ENCODE measurements around the gene ANKRD63. TPM values are rescaled to one million over a fixed set of nuclear protein-coding genes. Genes with fewer than 3 reads are reported as not detected.

ANKRD63 gene
- total and polyA plus RNA-seq, 4 donors: not detected

- no peak for TF ChIP-seq REST (IDR thresholded peaks at IDR 0.05)
- TF ChIP-seq HNF4A (conservative IDR thresholded peaks at IDR 0.05): no peak
- TF ChIP-seq GABPA (IDR thresholded peaks at IDR 0.05 in 1 of 2, conservative IDR thresholded peaks at IDR 0.05 in 1 of 2): no peak
- no peak for TF ChIP-seq SP1 (IDR thresholded peaks at IDR 0.05)
- no peak for TF ChIP-seq TAF1 (conservative IDR thresholded peaks at IDR 0.05)
- no peak for TF ChIP-seq YY1 (IDR thresholded peaks at IDR 0.05)
- TF ChIP-seq FOXA1 (IDR thresholded peaks at IDR 0.05): no peak
- no peak for TF ChIP-seq FOXA2 (IDR thresholded peaks at IDR 0.05)
- TF ChIP-seq ATF3 (IDR thresholded peaks at IDR 0.05): no peak
- no peak for TF ChIP-seq JUND (IDR thresholded peaks at IDR 0.05)
- TF ChIP-seq MAX (IDR thresholded peaks at IDR 0.05): no peak
- no peak for TF ChIP-seq EGR1 (IDR thresholded peaks at IDR 0.05; ENCODE audit: low read depth in 2 of 2)
- no peak for TF ChIP-seq ZBTB33 (IDR thresholded peaks at IDR 0.05)
- no peak for TF ChIP-seq NR2F2 (IDR thresholded peaks at IDR 0.05)
- no peak for TF ChIP-seq HNF4G (IDR thresholded peaks at IDR 0.05)
- no peak for TF ChIP-seq CTCF (IDR thresholded peaks at IDR 0.05; ENCODE audit: low read depth, low read length, missing input control)
- no peaks in the 10 kb centered on the region for H3K36me3 ChIP-seq (ENCODE audit: control insufficient read depth in 4 of 4, insufficient read depth in 3 of 4, low read depth in 1 of 4, low read length in 3 of 4)
Observed at GRCh38 chr15:40287505-40287904, 4.6 kb upstream of the ANKRD63 start.

GRCh38 chr15:40286794-40287193, 3.9 kb upstream of the ANKRD63 start:
- H3K9me3 ChIP-seq (ENCODE audit: control insufficient read depth in 4 of 4, low read length in 3 of 4): no peaks in the 10 kb centered on the region
- no peak overlapping the region for H3K9ac ChIP-seq (ENCODE audit: low read depth in 1 of 2, low read length in 2 of 2)
- H3K36me3 ChIP-seq (ENCODE audit: control insufficient read depth in 4 of 4, insufficient read depth in 3 of 4, low read depth in 1 of 4, low read length in 3 of 4): no peaks in the 10 kb centered on the region
- DNase-seq (ENCODE audit: low spot score): no peak
- no peak overlapping the region for H3K4me3 ChIP-seq (ENCODE audit: low read depth in 1 of 3, low read length in 3 of 3)
- WGBS: 81% methylated on average over 7 of the region's 7 CpGs
- no peaks in the 10 kb centered on the region for H3K27me3 ChIP-seq (ENCODE audit: control insufficient read depth in 4 of 4, insufficient read depth in 4 of 4, low read length in 3 of 4)
- H3K4me1 ChIP-seq (ENCODE audit: control insufficient read depth in 4 of 4, insufficient read depth in 4 of 4, low read length in 3 of 4): peaks cover 8 to 31% (median 19%) of the 10 kb centered on the region in 4 donors
- H3K27ac ChIP-seq (ENCODE audit: low read depth in 1 of 2, low read length in 2 of 2): no peak overlapping the region
- TF ChIP-seq RXRA (IDR thresholded peaks at IDR 0.05) (no peak), JUND (IDR thresholded peaks at IDR 0.05) (no peak), FOXA2 (IDR thresholded peaks at IDR 0.05) (no peak), EGR1 (IDR thresholded peaks at IDR 0.05; ENCODE audit: low read depth in 2 of 2) (no peak), ZBTB33 (IDR thresholded peaks at IDR 0.05) (no peak), SP1 (IDR thresholded peaks at IDR 0.05) (no peak)

More at GRCh38 chr15:40287505-40287904, 4.6 kb upstream of the ANKRD63 start:
- no peak overlapping the region for H3K27ac ChIP-seq (ENCODE audit: low read depth in 1 of 2, low read length in 2 of 2)
- peaks cover 5 to 24% (median 12%) of the 10 kb centered on the region in 4 donors for H3K4me1 ChIP-seq (ENCODE audit: control insufficient read depth in 4 of 4, insufficient read depth in 4 of 4, low read length in 3 of 4)
- DNase-seq (ENCODE audit: low spot score): no peak
- no peak overlapping the region for H3K4me3 ChIP-seq (ENCODE audit: low read depth in 1 of 3, low read length in 3 of 3)
- H3K27me3 ChIP-seq (ENCODE audit: control insufficient read depth in 4 of 4, insufficient read depth in 4 of 4, low read length in 3 of 4): no peaks in the 10 kb centered on the region
- no peak overlapping the region for H3K9ac ChIP-seq (ENCODE audit: low read depth in 1 of 2, low read length in 2 of 2)
- H3K9me3 ChIP-seq (ENCODE audit: control insufficient read depth in 4 of 4, low read length in 3 of 4): no peaks in the 10 kb centered on the region
- 93% methylated on average over 3 of the region's 3 CpGs for WGBS
